Measurements from ENCODE around the gene MTSS2.

Gene MTSS2

GRCh38 chr16:70698901-70699300 lies 13.0 kb upstream of the MTSS2 start:
- FAIRE-seq: no peak

GRCh38 chr16:70697594-70698170 lies 11.8 kb upstream of the MTSS2 start:
- FAIRE-seq: no peak

GRCh38 chr16:70696952-70697593 lies 11.2 kb upstream of the MTSS2 start:
- FAIRE-seq: no peak

GRCh38 chr16:70696355-70696754 lies 10.5 kb upstream of the MTSS2 start:
- no peak for FAIRE-seq

- FAIRE-seq: no peak
Measured at GRCh38 chr16:70695331-70696070, 9.6 kb upstream of the MTSS2 start.

- no peak for FAIRE-seq
Measured at GRCh38 chr16:70694868-70695218, 9.0 kb upstream of the MTSS2 start.

- no peak for FAIRE-seq
Measured at GRCh38 chr16:70694088-70694867, 8.4 kb upstream of the MTSS2 start.

- FAIRE-seq: no peak
Measured at GRCh38 chr16:70692873-70693671, 7.2 kb upstream of the MTSS2 start.

GRCh38 chr16:70692130-70692872 lies 6.4 kb upstream of the MTSS2 start:
- no peak for FAIRE-seq

- FAIRE-seq: no peak
Measured at GRCh38 chr16:70691223-70692129, 5.6 kb upstream of the MTSS2 start.

- no peak for FAIRE-seq
Measured at GRCh38 chr16:70689970-70690891, 4.4 kb upstream of the MTSS2 start.

- no peak for FAIRE-seq
Measured at GRCh38 chr16:70689035-70689969, 3.4 kb upstream of the MTSS2 start.

- no peak for FAIRE-seq
Measured at GRCh38 chr16:70688246-70688742, 2.4 kb upstream of the MTSS2 start.

GRCh38 chr16:70687671-70688245 lies 1.9 kb upstream of the MTSS2 start:
- FAIRE-seq: no peak

- FAIRE-seq: no peak
Measured at GRCh38 chr16:70687102-70687511, 1.3 kb upstream of the MTSS2 start.

GRCh38 chr16:70686376-70687101 lies 686 bp upstream of the MTSS2 start:
- no peak for FAIRE-seq

Measured in TTC549 (cell line).